Chondrocyte (in vitro differentiated cells): ENCODE data around the gene SUSD6. TPM values are rescaled to one million over a fixed set of nuclear protein-coding genes. Genes with fewer than 3 reads are reported as not detected.

ENCODE experiments used
- DNase-seq: peaks from one replicate; pipeline ENCODE4 v3.0.0; 2021; ENCODE audit warnings: mixed read lengths, low spot score
- H3K27ac Mint-ChIP-seq: one replicate; pipeline ENCODE4 v1.8.0; 2021; ENCODE audit warnings: mild to moderate bottlenecking, moderate library complexity, mixed read lengths; ENCODE audit not compliant: unreplicated experiment
- H3K27me3 Mint-ChIP-seq: 2 replicates; pipeline ENCODE4 v1.8.0; 2021; ENCODE audit warnings: low read depth, mixed read lengths
- H3K36me3 Mint-ChIP-seq: 2 replicates; pipeline ENCODE4 v1.8.0; 2021; ENCODE audit warnings: low read depth, mixed read lengths
- H3K4me1 Mint-ChIP-seq: 2 replicates; pipeline ENCODE4 v1.8.0; 2021; ENCODE audit warnings: low read depth, mild to moderate bottlenecking, mixed read lengths
- H3K4me3 Mint-ChIP-seq: one replicate; pipeline ENCODE4 v1.8.0; 2021; ENCODE audit warnings: mild to moderate bottlenecking, moderate library complexity, mixed read lengths; ENCODE audit not compliant: unreplicated experiment
- H3K9me3 Mint-ChIP-seq: 2 replicates; pipeline ENCODE4 v1.8.0; 2021; ENCODE audit warnings: low read depth, mixed read lengths
- total RNA-seq: library from RNA; stranded (reverse); gene quantifications from 3 replicates; pipeline ENCODE4 v1.2.1, GENCODE V29; 2021
- TF ChIP-seq, protein P1 (sequence below): fragments of 200-600 bp; sonication (generic); IDR thresholded peaks from 2 replicates; pipeline ENCODE4 v1.5.0; 2021; ENCODE audit warnings: antibody characterized with exemption, mild to moderate bottlenecking, moderate library complexity

The SUSD6 gene
- total RNA-seq, 1 donor from 2014 or later: 49.3 TPM

DNA sequence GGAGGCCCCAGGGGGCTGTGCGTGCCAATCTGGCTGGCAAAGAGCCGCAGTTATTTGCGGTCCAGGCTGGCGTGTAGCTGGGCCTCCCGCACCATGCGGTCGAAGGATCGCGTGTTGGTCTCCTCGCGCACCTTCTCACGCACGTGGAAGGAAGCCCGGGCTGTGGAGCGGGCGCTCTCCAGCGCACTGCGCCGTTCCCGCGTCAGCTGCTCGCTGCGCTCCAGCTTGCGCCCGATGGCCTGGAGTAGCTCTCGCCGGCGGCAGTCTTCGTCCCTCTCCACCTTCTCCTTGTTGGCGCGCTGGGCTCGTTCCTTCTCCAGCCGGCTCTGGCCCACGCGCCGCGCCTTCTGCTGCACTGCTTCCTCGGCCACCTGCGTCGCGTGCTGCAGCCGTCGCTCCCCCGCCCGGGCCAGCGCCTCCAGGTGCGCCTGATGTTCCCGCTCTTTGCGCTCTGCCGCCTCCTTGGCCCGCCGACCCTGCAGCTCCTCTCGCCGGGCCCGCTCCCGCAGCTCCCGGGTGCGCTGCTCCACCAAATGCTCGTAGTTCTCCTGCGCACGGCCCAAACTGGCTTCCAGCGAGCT, 39.9 kb upstream of the SUSD6 start:
- H3K27ac Mint-ChIP-seq: no peak overlapping the region
- no peak for DNase-seq
- H3K27me3 Mint-ChIP-seq: peaks cover 60% of the 10 kb centered on the region
- H3K9me3 Mint-ChIP-seq: no peaks in the 10 kb centered on the region
- H3K4me1 Mint-ChIP-seq: peaks cover 5% of the 10 kb centered on the region
- H3K4me3 Mint-ChIP-seq: no peak overlapping the region
- TF ChIP-seq, protein P1, sequence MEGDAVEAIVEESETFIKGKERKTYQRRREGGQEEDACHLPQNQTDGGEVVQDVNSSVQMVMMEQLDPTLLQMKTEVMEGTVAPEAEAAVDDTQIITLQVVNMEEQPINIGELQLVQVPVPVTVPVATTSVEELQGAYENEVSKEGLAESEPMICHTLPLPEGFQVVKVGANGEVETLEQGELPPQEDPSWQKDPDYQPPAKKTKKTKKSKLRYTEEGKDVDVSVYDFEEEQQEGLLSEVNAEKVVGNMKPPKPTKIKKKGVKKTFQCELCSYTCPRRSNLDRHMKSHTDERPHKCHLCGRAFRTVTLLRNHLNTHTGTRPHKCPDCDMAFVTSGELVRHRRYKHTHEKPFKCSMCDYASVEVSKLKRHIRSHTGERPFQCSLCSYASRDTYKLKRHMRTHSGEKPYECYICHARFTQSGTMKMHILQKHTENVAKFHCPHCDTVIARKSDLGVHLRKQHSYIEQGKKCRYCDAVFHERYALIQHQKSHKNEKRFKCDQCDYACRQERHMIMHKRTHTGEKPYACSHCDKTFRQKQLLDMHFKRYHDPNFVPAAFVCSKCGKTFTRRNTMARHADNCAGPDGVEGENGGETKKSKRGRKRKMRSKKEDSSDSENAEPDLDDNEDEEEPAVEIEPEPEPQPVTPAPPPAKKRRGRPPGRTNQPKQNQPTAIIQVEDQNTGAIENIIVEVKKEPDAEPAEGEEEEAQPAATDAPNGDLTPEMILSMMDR: no peak
- H3K36me3 Mint-ChIP-seq: no peaks in the 10 kb centered on the region

DNA sequence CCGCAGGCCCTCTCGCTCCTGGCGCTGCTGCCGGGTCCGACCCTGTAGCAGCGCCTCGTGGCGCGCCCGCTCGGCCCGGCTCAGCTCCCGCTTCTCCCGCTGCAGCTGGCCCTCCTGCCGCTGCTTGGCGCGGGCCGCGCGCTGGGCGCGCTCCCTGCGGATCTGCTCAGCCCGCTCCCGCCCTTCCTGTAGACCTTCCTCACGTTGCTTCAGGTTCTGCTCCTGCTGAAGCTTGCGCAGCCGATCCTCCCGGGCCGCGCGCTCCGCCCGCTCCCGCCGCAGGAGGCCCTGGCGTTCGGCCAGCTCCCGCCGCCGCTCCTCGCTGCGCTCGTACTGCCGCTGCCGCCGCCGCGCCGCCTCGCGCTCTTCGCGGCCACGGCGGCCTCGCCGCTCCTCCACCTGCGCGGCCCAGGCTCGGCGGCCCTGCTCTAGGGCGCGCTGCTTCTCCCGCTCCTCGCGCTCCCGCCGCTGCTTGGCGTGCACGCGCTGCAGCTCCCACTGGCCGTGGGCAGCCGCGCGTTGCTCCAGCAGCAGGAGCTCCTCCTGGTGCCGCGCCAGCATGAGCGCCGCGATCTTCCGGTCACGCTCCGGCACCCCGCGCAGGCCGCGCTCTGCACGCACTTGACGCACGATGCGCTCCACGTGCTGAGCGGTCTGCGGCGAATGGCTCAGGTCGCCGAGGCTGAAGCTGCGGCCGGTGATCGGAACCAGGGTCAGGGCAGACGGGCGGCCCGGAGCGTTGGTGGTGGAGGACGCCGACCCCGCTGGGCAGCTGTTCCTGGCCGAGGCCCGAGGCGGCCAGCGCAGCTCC, 39.2 kb upstream of the SUSD6 start:
- Mint-ChIP-seq H3K9me3 (no peaks in the 10 kb centered on the region), H3K27me3 (peaks cover 58% of the 10 kb centered on the region), H3K36me3 (no peaks in the 10 kb centered on the region), H3K4me3 (no peak overlapping the region), H3K27ac (no peak overlapping the region), H3K4me1 (peaks cover 5% of the 10 kb centered on the region)
- DNase-seq: no peak
- TF ChIP-seq, protein P1: no peak

DNA sequence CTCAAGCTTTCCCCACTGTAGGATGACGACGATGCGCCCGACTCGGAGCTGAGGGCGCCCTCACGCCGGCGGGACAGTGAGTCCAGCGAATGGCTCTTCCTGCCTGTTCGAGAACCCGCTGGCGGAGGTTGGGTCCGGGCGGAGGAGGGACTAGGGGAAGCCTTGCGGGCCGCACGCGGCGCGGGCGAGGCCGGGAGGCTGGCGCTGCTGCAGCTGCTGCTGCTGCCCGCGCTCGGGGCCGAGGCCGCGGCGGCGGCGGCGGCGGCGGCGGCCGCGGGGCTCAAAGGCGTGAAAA, 38.6 kb upstream of the SUSD6 start:
- H3K4me3 Mint-ChIP-seq: no peak overlapping the region
- TF ChIP-seq, protein P1: no peak
- H3K27me3 Mint-ChIP-seq: peaks cover 52% of the 10 kb centered on the region

DNA sequence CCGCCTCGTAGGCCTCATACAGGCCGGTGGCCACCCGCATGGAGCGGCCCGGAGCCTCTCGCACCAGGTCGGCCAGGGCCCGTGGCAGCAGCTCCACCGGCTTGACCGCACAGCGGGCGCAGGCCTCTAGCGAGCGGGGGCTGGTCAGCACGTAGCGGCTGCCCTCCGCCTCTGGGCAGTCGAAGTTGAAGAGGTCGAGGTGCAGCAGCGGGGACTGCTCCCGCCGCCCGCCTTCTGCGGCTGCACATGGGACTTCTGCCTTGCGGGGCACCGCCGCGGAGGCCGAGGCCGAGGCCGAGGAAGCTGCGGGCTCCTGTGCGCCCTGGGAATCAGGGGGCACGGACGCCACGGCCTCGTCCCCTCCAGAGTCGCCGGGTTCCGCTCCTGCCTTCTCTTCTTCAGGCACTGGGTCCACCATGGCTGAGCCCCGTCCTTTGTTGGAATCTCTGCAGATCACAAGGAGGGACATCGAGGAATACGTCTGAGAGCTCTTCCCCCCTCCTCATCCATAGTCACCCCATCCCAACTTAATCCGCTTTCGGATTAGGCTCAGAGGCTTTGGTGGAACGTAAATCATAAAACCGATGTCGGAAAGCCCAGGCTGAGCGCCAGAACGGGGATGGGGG, 38.1 kb upstream of the SUSD6 start:
- H3K4me1 Mint-ChIP-seq: peaks cover 5% of the 10 kb centered on the region
- DNase-seq: no peak
- TF ChIP-seq, protein P1: no peak
- H3K27me3 Mint-ChIP-seq: peaks cover 47% of the 10 kb centered on the region
- no peak overlapping the region for H3K27ac Mint-ChIP-seq
- H3K9me3 Mint-ChIP-seq: no peaks in the 10 kb centered on the region
- no peak overlapping the region for H3K4me3 Mint-ChIP-seq
- no peaks in the 10 kb centered on the region for H3K36me3 Mint-ChIP-seq

More for the DNA sequence above, 38.6 kb upstream of the SUSD6 start:
- Mint-ChIP-seq H3K36me3 (no peaks in the 10 kb centered on the region), H3K4me1 (peaks cover 5% of the 10 kb centered on the region), H3K27ac (no peak overlapping the region), H3K9me3 (no peaks in the 10 kb centered on the region)
- no peak for DNase-seq

DNA sequence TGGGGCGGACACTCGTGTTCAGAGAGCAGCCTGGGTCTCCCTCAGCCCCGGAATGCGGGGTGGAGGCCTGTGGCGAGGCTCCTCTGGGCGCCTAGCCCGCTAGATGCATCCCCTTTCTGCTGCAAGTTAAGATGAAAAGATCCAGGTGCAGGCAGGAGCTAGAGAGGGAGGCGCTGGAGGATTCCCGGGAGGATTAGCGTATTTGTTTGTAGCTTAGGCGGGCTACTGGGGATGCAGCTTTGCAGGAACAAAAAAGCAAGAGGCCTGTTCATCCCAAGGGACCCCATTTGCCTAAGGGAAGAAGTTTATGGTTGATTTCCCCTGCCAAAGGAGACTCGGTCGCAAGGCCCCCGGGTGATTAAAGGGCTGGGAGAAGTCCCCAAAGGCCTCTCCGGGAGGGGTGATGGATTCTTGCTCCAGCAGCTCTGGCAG, 37.5 kb upstream of the SUSD6 start:
- Mint-ChIP-seq H3K36me3 (no peaks in the 10 kb centered on the region), H3K4me1 (peaks cover 5% of the 10 kb centered on the region), H3K4me3 (peak overlapping the region; percentile 79), H3K27ac (no peak overlapping the region), H3K9me3 (no peaks in the 10 kb centered on the region), H3K27me3 (peaks cover 42% of the 10 kb centered on the region)
- TF ChIP-seq, protein P1: no peak
- DNase-seq: no peak
